GM12875 (cell line): ENCODE results near the gene ARGFX.

Experiments
- H3K4me3 ChIP-seq: one replicate; pipeline ENCODE4 v1.5.1; 2011; ENCODE audit warnings: low read depth, low read length, control low read depth
- TF ChIP-seq, protein P1 (sequence below): IDR thresholded peaks from 2 replicates; pipeline ENCODE4 v1.5.1; 2011; ENCODE audit warnings: low read depth, mild to moderate bottlenecking, control low read depth, inconsistent platforms, low read length, moderate library complexity, borderline replicate concordance; ENCODE audit not compliant: insufficient read depth

ARGFX gene

DNA sequence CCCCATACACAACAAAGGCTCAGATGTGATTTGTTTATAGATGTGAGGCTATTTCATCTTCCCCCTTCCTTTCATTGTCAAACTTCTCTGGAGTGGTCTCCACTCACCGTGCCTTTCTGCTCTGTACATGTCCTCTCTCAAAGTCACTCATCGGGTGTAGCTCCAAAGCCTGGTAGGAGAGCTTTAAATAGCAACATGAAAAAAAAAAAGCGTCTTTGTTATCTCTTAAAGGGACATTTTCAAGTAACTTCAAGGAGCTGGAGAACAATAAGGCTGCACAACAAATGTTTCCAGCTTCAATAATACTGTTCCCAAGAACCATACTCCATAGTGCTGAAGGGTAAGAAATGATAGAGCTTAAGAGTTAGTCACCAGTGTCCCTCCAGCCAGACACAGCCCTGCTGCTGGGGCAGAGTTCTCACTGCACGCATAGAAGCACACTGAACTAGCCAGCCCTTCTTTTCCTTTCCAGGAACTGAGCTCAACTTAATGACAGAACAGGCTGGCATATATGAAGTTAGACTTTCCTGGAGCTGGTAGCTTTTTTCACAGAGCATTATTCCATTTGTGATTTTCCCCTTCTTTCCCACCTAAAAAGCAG, 33.6 kb downstream of the ARGFX start:
- TF ChIP-seq, protein P1, sequence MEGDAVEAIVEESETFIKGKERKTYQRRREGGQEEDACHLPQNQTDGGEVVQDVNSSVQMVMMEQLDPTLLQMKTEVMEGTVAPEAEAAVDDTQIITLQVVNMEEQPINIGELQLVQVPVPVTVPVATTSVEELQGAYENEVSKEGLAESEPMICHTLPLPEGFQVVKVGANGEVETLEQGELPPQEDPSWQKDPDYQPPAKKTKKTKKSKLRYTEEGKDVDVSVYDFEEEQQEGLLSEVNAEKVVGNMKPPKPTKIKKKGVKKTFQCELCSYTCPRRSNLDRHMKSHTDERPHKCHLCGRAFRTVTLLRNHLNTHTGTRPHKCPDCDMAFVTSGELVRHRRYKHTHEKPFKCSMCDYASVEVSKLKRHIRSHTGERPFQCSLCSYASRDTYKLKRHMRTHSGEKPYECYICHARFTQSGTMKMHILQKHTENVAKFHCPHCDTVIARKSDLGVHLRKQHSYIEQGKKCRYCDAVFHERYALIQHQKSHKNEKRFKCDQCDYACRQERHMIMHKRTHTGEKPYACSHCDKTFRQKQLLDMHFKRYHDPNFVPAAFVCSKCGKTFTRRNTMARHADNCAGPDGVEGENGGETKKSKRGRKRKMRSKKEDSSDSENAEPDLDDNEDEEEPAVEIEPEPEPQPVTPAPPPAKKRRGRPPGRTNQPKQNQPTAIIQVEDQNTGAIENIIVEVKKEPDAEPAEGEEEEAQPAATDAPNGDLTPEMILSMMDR, result no peak
- no peak overlapping the region for H3K4me3 ChIP-seq

DNA sequence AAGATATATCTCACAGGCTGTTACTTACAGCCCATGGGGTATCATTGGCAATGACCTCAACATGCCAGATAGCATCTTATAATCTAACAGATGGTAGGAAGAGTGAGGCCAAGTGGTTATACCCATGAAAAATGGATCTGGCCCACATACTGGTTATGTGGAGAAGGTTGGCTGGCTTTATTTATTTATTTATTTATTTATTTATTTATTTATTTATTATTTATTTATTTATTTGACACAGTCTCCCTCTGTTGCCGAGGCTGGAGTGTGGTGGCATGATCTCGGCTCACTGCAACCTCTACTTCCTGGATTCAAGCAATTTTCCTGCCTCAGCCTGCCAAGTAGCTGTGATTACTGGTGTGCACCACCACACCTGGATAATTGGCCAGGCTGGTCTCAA, 37.0 kb downstream of the ARGFX start:
- TF ChIP-seq, protein P1, result no peak
- no peak overlapping the region for H3K4me3 ChIP-seq

DNA sequence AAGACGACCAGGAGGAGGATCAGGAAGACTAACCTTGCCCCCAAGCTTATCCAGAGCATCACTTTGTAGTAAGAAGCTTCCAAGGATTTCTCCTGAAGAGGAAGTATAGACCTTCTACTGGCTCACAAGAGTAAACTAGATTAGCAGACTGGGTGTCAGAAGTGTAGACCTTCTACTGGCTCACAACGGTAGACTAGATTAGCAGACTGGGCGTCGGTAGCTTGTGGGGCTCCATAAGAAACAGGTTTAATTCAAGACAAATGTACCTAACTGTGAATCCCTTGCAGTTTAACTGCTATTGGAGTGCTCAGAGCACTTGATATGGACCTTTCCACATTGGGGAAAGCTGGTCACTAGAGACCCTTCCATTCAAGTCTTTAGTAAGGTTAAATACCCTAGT, 38.4 kb downstream of the ARGFX start:
- TF ChIP-seq, protein P1, result no peak
- H3K4me3 ChIP-seq, result no peak overlapping the region
